HG02973 (cell line): ENCODE data around the gene NXT1.
"Not testable (repeated sequence)": the region's sequence is repeated elsewhere in the genome, so short reads cannot be mapped to it uniquely, and the experiment has no call there.

Experiments used
- ATAC-seq: cut with Tn5 transposase; IDR thresholded peaks from one replicate; pipeline ENCODE4 v1.9.1; 2021; ENCODE audit warnings: moderate library complexity; ENCODE audit not compliant: unreplicated experiment

The NXT1 gene

DNA sequence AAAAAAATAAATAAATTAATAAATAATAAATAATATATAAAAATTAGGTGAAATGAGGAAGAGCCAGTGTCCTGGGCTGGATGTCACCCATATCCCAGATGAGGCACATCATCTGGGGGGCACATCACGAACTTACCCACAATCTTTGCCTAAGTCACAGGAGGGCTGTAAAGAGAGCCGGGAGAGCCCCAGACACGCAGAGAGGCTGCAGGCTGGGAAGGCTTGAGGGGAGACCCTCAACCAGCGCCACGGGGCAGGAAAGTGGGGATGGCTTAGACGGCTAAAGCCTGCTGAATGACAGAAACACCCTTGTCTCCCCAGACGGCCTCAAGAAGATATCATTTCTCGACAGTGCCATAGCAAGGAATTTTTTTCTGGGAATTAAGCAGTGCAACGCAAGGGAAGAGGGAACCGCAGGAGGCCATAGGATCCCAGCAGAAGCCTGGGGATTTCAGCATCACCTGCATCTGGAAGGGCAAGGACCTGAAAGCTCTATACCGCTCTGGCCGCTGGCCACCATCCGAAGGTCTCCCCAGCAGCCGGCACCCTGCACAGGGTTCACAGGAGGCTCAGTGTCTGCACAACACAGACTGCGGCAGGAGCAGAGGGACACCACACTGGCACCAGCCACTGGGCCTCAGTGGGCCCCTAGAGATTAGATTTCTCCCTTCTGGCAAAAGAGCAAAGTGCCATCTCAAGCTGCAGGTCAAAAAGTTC lies 22.8 kb upstream of the NXT1 start:
- no peak for ATAC-seq

- no peak for ATAC-seq
Measured at GRCh38 chr20:23331450-23332350, 18.9 kb upstream of the NXT1 start.

GRCh38 chr20:23332467-23332866 lies 18.1 kb upstream of the NXT1 start:
- ATAC-seq: no peak

DNA sequence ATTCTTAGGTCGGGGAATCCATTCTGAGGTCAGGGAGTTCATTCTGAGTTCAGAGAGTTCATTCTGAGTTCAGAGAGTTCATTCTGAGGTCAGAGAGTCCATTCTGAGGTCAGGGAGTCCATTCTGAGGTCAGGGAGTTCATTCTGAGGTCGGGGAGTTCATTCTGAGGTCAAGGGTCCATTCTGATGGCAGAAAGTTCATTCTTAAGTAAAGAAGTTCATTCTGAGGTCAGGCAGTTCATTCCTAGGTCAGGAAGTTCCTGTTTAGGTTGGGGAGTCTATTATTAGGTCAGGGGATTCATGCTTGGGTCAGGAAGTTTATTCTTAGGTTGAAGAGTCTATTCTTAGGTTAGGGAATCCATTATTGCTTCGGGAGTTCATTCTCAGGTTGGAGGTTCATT lies 16.5 kb upstream of the NXT1 start:
- no peak for ATAC-seq

- no peak for ATAC-seq
Measured at GRCh38 chr20:23335521-23335920, 15.1 kb upstream of the NXT1 start.

DNA sequence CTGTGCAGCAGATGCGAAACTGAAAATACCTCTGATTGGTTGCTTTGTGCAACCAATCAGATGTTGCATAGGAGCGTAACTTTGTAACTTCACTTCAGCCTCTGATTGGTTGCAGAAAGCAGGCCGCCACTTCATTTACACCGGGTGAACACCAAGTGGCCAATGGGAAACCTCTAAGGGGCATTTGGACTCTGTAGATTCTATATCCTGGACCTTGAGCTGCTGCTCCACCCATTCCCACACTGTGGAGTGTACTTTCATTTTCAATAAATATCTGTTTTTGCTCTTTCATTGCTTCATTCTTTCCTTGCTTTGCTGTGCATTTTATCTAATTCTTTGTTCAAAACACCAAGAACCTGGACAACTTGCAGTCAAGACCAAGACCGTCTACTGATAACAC lies 14.1 kb upstream of the NXT1 start:
- no peak for ATAC-seq

- ATAC-seq: no peak
Measured at GRCh38 chr20:23337312-23337711, 13.3 kb upstream of the NXT1 start.

- no peak for ATAC-seq
Measured at GRCh38 chr20:23339986-23340385, 10.6 kb upstream of the NXT1 start.

DNA sequence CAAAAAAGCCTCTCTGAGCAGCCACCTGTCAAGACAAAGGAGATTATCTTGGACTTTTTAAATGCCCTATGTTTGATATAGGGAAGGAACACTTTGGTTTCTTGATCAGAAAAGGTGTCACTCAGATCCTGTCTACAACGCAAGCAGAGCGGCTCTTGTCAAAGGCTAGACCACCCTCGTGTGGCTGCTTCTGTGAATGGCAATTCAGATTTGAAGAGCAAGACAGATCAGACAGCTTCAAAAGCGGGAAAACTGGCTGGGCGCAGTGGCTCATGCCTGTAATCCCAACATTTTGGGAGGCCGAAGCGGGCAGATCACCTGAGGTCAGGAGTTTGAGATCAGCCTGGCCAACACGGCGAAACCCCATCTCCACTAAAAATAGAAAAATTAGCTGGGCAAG lies 10.1 kb upstream of the NXT1 start:
- peak; percentile 71 for ATAC-seq

GRCh38 chr20:23341073-23341472 lies 9.5 kb upstream of the NXT1 start:
- peak; percentile 55 for ATAC-seq

DNA sequence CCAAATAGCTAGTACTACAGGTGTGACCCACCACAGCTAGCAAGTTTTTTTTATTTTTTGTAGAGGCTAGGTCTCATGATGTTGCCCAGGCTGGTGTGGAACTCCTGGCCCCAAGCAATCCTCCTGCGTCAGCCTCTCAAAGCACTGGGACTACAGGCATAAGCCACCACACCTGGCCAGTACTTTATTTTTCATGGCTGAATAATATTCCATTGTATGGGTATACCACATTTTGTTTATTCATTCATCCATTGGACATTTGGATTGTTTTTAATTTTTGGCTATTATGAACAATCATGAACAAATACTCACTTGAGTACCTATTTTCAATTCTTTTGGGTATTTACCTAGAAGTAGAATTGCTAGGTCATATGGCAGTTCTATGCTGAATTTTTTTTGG lies 7.0 kb upstream of the NXT1 start:
- ATAC-seq: no peak

GRCh38 chr20:23344336-23344735 lies 6.3 kb upstream of the NXT1 start:
- no peak for ATAC-seq

DNA sequence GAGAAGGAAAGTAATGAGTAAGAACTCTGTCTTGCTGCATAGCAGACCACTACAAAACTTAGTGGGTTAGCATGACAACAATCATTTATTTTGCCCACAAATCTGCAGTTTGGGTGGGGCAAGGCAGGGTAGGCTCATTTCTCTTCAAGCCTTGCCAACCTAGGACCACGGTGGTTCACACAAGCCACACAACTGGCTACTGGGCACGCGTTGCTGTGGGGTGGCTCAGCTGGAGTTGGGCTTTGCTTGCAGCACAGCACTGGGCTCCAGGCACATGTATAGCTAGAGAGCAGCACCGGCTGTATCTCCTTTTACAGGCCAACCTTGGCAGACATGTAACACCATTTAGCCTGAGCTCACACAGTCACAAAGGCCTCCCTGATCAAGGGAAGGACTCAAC lies 4.6 kb upstream of the NXT1 start:
- no peak for ATAC-seq

DNA sequence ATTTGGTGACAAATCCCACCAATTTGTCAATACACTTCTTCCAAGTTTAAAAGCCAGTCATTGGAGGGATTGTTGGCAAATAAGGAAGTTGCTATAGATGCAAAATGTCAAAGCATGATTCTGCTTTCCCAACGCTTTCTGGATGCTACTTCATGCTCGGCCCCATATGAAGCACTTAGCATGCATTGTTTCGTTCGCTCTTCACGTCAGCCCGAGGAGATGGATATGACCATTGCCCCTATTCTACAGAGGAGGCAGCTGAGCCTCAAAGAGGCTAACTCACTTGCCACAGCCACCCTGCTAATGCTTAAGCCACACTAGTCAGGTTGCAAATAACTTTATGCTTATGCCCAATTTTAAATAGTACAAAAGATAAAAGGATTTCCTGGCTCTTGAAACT lies 2.8 kb upstream of the NXT1 start:
- no peak for ATAC-seq

DNA sequence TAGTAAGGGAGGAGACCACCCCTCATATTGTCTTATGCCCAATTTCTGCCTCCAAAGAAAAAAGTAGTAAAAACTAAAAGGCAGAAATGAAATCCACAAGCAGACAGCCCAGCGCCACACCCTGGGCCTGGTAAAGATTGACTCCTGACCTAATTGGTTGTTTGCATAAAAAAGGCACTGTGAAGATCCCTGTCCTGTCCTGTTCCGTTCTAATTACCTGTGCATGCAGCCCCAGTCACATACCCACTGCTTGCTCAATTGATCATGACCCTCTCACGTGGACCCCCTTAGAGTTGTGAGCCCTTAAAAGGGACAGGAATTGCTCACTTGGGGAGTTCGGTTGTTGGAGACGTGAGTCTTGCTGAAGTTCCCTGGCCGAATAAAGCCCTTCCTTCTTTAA lies 2.1 kb upstream of the NXT1 start:
- ATAC-seq: not testable (repeated sequence)

DNA sequence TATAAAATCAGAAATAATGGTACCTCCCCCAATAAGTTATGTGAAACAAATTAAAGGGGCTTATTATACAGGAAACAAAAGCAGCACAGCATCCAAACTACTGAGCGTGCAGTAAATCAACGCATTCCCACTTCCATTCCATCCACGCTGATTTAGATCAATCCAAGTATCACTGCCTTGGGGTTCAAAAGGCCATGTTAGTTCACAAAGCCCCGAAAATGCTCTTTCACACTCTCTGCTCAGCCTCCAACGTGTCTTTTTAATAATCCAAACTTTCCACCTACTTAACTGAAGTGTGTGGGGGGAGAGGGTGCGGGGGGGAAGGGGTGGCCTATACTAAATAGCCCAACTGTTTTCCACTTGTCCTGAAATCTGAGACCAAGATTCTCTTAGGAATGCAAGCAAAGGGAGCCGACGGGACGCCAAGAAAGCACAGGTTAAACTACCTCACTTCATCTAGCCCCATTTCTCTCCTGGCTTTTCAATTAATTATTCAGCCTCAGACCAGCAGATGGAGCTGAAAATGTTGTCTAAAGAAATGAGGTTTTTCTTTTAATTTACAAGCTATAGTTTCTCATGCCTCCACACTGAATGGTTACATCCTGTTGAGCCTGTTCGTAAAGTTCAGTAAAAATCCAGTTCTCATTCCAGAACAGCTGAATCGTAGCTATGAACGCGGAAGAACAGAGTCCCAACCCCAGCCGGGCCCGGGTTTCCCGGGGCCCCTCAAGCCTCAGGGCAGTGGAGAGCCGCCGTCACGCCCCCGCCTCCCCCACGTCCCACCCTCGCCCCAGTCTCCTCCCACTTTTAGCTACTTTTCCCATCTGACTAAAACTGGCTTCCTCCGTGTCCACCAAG lies 1.0 kb upstream of the NXT1 start:
- ATAC-seq: peak; percentile 40

- ATAC-seq: peak; percentile 27
Measured at GRCh38 chr20:23350904-23351838, 580 bp downstream of the NXT1 start.

DNA sequence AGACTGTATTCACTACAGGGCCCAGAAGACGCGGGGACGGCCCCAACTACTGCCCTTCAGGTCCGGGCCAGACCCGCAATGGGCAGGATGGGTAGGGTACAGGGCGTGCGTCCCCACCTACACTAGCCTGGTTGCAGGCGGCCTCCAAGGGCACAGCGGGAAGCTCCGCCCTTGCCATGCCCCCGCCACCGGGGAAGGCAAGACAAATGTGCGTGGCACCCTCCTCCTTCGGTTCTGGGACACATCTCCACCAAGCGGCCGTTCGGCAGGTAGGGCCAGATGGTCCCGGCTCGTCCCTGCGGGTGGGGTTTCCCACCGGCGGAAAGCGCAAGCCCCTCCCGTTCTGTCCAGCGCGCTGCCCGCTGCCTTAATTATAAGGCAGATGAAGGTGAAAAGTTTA lies 5.6 kb downstream of the NXT1 start:
- ATAC-seq: no peak

DNA sequence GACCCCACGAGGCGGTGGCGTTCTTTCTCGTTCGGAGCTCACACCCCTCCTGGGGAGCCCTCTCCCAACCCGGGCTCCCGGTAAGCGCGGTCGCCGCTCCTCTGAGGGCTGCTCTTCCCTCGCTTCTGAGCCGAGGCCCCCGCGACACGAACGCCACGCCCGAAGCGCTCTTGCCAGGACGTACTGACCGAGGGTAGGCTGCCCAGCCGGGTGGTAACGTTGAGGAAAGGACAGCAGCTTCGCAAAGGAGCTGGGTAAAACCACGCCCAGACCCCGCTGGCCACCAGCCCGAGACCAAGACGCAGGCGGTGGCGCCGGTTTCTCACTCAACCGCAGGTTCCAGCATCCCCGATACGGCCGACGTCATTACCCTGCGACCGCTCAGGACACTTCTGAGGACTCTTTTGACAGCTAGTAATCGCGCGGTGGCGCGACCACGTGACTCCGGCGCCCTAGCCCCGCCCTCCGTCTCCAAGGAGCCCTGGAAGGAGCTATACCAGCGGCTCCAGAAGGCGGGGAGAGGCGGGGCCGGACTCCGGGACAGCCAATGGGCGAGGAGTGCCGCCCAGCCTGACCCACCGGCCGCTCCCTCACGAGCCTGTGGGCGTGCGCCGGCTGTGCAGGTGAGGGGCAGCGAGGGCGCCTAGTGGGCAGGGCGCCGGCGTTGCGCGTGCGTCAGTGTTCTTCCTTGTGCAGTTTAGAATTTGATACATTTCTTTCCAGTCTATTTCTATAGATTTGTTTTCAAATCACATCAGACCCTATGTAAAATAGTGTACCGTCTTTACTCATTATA lies 7.4 kb downstream of the NXT1 start:
- peak; percentile 66 for ATAC-seq

DNA sequence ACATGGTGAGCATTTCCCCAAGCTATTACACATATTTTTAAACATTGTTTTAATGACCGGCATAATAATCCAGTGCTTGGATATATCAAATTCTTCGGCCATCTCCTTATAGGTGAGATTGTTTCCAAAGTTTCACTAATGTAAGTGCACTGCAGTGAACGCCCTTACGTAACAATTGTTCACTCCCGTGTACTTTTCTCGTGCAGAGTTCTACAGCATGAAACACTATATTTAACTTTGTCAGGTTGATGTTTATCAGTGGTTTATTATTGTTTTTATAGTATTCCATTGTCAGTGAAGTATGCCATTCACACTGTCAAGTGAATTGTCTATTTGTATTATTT lies 7.9 kb downstream of the NXT1 start:
- no peak for ATAC-seq
